SH-SY5Y (cell line): ENCODE data around the gene IMP3.

Source experiments
- GATA2 ChIP-seq: IDR thresholded peaks from 2 replicates; pipeline ENCODE4 v1.6.1; 2011; ENCODE audit warnings: mild to moderate bottlenecking, low read depth, low read length
- GATA3 ChIP-seq: IDR thresholded peaks from 2 replicates; pipeline ENCODE4 v1.6.1; 2011; ENCODE audit warnings: low read depth, mild to moderate bottlenecking, low read length, moderate library complexity

DNA sequence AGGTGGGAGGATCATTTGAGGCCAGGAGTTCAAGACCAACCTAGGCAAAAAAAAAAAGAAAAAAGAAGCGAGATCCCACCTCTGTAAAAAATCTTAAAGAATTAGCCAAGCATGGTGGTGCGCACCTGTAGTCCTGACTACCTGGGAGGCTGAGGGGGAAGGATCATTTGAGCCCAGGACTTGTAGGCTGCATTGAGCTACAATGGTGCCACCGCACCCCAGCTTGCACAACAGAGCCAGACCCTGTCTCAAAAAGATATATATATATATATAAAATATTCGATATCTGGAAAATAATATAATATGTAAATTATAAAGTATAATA lies 1.1 kb upstream of the IMP3 start:
- TF ChIP-seq GATA3 (no peak), GATA2 (no peak)
